Esophagus (tissue), 2 donors: Measurements from ENCODE around the gene SETX. TPM values are rescaled to one million over a fixed set of nuclear protein-coding genes. Genes with fewer than 3 reads are reported as not detected.

Source experiments
- H3K27ac ChIP-seq, 2 donors: one replicate each; pipeline ENCODE4 v1.5.1; 2013; ENCODE audit warnings: low read depth in 2 of 2, mild to moderate bottlenecking in 2 of 2, inconsistent platforms in 1 of 2, low read length in 1 of 2, moderate library complexity in 1 of 2
- H3K27me3 ChIP-seq, 2 donors: one replicate each; pipeline ENCODE4 v1.6.1; 2013; ENCODE audit warnings: low read length in 2 of 2, control low read depth in 1 of 2, mild to moderate bottlenecking in 1 of 2; ENCODE audit not compliant: insufficient read depth in 2 of 2, control insufficient read depth in 1 of 2
- H3K36me3 ChIP-seq, 2 donors: one replicate each; pipeline ENCODE4 v1.6.1; 2013; ENCODE audit warnings: low read length in 1 of 2; ENCODE audit not compliant: control insufficient read depth in 2 of 2, insufficient read depth in 2 of 2
- H3K4me1 ChIP-seq, 2 donors: one replicate each; pipeline ENCODE4 v1.6.1; 2013; ENCODE audit warnings: low read length in 1 of 2; ENCODE audit not compliant: control insufficient read depth in 2 of 2, insufficient read depth in 2 of 2
- H3K4me3 ChIP-seq, 2 donors: one replicate each; pipeline ENCODE4 v1.5.1; 2013; ENCODE audit warnings: low read length in 2 of 2, mild to moderate bottlenecking in 2 of 2, low read depth in 1 of 2, moderate library complexity in 1 of 2
- H3K9me3 ChIP-seq, 2 donors: one replicate each; pipeline ENCODE4 v1.6.1; 2013; ENCODE audit warnings: mild to moderate bottlenecking in 2 of 2, low read depth in 1 of 2, low read length in 1 of 2, moderate library complexity in 1 of 2; ENCODE audit not compliant: control insufficient read depth in 2 of 2, insufficient read depth in 1 of 2
- WGBS, 2 donors: extraction: QIAGEN DNeasy Blood & Tissue Kit; methylation state at CpG; one replicate each; pipeline ENCODE4 v1.1.7; 2013; 5-methylcytosine and 5-hydroxymethylcytosine counted together
- polyA plus RNA-seq, 2 donors: library from polyadenylated mRNA; stranded (reverse); fragments of 200-250 nt; gene quantifications; one replicate each; pipeline ENCODE4 v1.2.3, GENCODE V29; 2013
- donor health status: healthy with polysubstance abuse.
- donor health status: Bipolar disorder and iron deficiency.

Gene SETX
- polyA plus RNA-seq, 2 donors: 12.2 to 12.5 TPM

DNA sequence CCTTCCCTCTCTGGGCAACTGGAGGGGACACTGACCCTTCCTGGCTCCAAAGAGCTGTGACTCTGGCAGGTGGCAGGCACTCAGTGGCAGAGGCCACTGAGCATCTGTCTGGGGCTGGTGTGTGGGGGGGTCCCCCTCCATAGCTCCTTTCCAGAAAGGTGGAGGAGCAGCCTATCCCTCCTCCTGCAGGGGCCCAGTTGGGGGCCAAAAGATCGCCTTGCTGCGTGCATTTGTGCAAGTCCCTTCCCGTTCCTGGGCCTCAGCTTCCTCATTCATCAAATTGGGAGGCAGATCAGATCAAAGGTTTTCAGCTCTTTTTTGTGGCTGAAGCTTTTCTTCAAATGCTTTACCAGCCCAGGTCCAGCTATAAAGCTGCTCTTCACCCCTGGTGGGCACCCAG is 115.3 kb downstream of the SETX start:
- Histone ChIP-seq H3K4me1 (peaks cover 0 to 10% of the 10 kb centered on the region in 2 donors), H3K4me3 (no peak overlapping the region), H3K27ac (no peak overlapping the region), H3K36me3 (no peaks in the 10 kb centered on the region), H3K9me3 (no peaks in the 10 kb centered on the region), H3K27me3 (no peaks in the 10 kb centered on the region)
- 17 to 26% methylated on average over 3 of the region's 3 CpGs for WGBS, 2 donors

DNA sequence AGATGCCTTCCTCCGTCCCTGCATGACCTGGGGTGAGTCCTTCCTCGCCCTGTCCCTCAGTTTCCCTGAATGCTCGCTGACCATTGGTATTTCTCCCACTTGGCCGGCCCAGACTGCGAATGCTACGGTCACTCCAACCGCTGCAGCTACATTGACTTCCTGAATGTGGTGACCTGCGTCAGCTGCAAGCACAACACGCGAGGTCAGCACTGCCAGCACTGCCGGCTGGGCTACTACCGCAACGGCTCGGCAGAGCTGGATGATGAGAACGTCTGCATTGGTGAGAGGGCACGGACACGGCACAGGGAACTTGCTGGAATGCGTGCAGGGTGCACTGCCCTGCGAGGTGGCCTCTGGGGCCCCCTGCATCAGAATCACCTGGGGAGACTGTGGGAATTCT is 115.8 kb downstream of the SETX start:
- 62 to 75% methylated on average over 19 of the region's 19 CpGs for WGBS, 2 donors
- H3K4me1 ChIP-seq: peaks cover 0 to 10% of the 10 kb centered on the region in 2 donors
- H3K27me3 ChIP-seq: no peaks in the 10 kb centered on the region

DNA sequence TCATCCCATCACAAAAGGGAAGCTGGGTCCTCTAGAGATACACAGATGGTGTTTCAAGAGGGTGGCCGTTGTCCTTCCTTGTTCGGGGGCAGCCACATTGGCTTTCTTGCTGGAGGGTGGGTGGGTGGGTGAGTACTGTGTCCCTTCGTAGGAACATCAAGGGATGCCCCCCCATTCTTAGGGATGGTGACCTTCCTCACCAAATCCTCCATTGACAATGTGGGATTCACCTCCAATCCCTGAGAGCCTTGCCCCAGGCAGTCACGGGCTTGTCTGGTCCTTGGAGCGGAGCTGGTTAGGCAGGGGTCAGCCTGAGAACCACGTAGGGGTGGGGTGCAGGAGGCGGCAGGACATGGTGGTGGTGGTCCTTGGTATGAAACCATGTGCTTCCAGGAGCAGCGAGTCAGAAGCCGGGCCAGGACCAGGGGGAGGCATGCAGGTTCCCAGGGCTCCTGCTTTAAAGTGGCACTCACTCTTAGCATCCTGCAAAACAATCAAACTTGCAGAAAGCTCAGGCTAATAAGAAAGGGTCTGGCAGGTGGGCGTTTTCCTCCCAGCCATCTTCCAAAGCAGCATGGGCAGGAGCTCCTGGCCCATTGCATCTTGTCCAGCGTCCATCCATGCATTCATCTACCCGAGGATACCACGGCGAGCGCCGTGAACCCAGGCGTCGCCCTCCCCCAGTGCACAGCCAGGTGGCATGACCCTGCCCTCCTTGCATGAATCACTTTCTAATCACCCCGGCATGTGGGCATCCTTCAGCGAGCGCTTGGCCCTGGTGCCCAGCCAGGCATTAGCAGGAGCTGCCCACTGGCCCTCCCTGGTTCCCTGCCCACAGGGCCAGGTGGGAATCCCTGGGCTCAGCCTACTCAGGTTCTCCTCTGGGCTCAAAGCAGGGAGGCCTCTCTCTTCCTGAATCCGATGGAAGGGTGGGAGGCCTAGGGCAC is 116.5 kb downstream of the SETX start:
- Histone ChIP-seq H3K4me1 (peaks cover 0 to 10% of the 10 kb centered on the region in 2 donors), H3K9me3 (no peaks in the 10 kb centered on the region), H3K27me3 (no peaks in the 10 kb centered on the region), H3K36me3 (no peaks in the 10 kb centered on the region), H3K27ac (no peak overlapping the region), H3K4me3 (no peak overlapping the region)
- 68 to 69% methylated on average over 22 of the region's 22 CpGs for WGBS, 2 donors

More for the DNA sequence above, 115.8 kb downstream of the SETX start:
- no peak overlapping the region for H3K4me3 ChIP-seq
- H3K27ac ChIP-seq: no peak overlapping the region
- H3K9me3 ChIP-seq: no peaks in the 10 kb centered on the region
- no peaks in the 10 kb centered on the region for H3K36me3 ChIP-seq

DNA sequence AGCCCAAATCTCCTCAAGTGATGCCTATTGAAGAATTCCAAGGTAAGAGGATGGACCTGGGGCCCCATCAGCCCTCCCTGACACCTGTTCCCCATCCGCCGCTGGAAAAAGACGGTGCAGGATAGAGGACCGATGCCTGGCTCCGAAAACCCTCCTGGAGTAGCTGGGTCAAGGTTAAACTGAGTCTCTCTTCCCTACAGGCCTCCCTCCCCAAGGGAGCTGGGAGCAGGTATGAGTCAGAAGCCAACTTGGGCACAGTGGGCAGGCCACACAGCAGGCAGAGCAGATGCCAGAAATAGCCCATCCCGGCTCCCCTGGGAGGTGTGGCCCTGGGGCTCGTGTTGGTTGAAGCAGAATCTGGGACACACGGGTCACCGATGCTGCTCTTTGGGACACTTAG is 117.3 kb downstream of the SETX start:
- Histone ChIP-seq H3K4me3 (no peak overlapping the region), H3K9me3 (no peaks in the 10 kb centered on the region), H3K4me1 (peaks cover 0 to 10% of the 10 kb centered on the region in 2 donors), H3K27ac (no peak overlapping the region), H3K36me3 (no peaks in the 10 kb centered on the region), H3K27me3 (no peaks in the 10 kb centered on the region)
- WGBS, 2 donors: 63 to 74% methylated on average over 9 of the region's 9 CpGs

DNA sequence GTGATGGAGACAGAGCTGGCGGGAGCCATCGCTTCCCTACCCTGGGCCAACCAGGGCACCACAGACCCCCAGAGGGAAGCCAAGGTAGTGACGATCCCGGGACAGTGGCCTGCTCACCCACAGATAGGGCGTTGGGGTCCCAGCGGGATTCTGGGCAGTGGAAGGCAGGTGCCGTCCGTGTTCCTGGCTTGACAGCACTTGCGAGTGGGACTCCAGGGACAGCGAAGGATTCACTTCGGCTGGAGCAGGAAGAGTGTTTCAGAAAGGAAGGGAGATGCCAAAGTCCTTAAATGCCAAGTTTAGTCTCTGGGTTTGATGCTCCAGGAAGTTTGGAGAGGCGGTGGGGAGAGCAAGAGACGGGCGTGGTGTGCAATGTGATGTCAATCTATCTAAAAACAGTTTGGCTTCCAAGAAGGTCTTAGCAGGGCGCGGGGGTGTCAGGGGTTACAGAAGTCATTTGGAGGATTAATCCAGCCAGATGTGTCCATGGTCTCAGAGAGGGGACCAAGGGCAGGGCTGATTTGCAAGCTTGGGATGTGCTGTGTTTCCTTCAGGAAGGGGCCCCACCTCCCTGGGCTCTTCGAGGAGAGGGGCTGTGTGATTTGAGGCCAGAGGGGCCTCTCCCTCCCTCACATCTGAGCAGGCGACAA is 118.0 kb downstream of the SETX start:
- WGBS, 2 donors: 38 to 42% methylated on average over 18 of the region's 18 CpGs

DNA sequence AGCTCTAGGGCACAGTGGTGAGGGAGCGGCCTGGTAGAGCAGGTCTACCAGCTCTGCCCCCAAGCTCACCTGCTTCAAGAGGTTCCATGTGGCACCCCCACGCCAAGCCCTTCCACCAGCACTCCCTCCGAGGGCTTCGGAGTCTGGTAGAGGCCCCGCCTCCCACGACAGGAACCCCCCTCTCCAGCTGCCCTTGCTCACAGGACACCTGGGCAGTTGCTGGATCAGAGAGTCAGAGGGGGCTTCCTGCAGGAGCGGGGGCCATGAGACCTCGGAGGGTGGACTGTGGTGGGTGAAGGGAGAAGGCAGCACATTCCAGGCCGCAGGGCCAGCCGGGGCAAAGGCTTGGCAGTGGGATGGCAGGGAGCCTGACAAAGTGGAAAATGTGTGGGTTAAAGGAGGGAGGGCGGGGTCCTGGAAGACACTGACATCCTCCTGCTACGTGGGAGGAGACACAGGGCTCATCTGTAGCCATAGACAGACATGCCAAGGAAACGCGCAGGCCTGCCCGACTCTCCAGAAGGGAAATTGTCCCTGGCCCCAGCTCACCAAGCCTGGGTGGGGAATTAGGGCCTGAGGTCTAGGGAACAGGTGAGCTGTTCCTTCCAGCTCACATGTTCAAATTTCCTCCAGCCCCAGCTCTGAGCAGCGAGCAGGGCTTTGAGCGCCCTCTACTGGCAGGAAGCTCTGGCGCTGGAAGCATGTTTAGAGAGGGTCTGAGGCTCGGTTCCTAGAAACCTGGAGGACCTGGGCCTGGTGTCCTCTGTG is 118.7 kb downstream of the SETX start:
- 34 to 41% methylated on average over 19 of the region's 19 CpGs for WGBS, 2 donors
- no peaks in the 10 kb centered on the region for H3K27me3 ChIP-seq
- H3K36me3 ChIP-seq: no peaks in the 10 kb centered on the region
- H3K9me3 ChIP-seq: no peaks in the 10 kb centered on the region
- H3K4me3 ChIP-seq: no peak overlapping the region
- H3K27ac ChIP-seq: no peak overlapping the region
- peaks cover 0 to 4% of the 10 kb centered on the region in 2 donors for H3K4me1 ChIP-seq

More for the DNA sequence above, 118.0 kb downstream of the SETX start:
- no peaks in the 10 kb centered on the region for H3K36me3 ChIP-seq
- no peaks in the 10 kb centered on the region for H3K27me3 ChIP-seq
- H3K9me3 ChIP-seq: no peaks in the 10 kb centered on the region
- no peak overlapping the region for H3K27ac ChIP-seq
- H3K4me3 ChIP-seq: no peak overlapping the region
- H3K4me1 ChIP-seq: peaks cover 0 to 9% of the 10 kb centered on the region in 2 donors

DNA sequence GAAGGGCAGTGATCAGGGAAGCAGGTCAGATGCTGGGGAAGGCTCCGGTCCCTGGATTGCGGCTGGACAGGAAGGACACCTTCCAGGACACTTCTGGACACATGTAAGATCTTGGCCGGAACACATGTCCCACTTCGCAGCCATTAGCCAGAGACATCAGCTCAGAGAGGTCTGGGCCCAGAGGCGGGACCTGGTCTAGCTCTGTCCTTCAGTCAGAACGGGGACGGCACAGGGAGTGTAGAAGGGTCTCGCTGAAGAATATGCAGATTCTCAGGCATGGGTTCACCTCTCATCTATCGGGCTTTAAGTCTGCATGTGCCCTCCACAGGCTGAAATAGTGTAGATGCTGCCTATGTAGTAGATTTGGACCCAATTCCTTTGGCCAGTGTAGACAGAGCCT is 119.7 kb downstream of the SETX start:
- H3K27ac ChIP-seq: no peak overlapping the region
- H3K4me3 ChIP-seq: no peak overlapping the region
- no peaks in the 10 kb centered on the region for H3K27me3 ChIP-seq
- no peaks in the 10 kb centered on the region for H3K9me3 ChIP-seq
- no peaks in the 10 kb centered on the region for H3K4me1 ChIP-seq
- H3K36me3 ChIP-seq: no peaks in the 10 kb centered on the region
- 81 to 85% methylated on average over 9 of the region's 9 CpGs for WGBS, 2 donors

DNA sequence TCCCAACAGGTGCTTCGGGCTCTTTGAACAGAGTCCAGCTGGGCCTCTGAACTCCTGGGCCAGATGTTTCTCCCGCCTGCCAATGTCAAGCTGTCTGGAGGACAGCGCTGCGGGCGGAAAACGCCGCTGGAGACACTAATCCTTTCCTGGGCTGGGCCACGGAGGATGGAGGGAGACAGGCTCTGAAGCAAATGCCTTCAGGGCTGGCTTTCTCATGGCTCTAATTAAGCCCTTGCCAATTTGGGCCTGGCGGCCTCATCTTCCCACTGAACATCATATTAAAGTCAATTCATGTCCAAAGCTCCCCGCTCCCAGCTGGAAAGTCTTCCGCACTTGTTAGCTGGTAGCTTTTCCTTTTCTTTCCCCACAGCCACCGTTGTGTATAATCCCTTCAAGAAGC is 120.3 kb downstream of the SETX start:
- H3K4me1 ChIP-seq: no peaks in the 10 kb centered on the region
- 48 to 61% methylated on average over 12 of the region's 12 CpGs for WGBS, 2 donors
- H3K9me3 ChIP-seq: no peaks in the 10 kb centered on the region
- no peak overlapping the region for H3K4me3 ChIP-seq
- H3K27me3 ChIP-seq: no peaks in the 10 kb centered on the region
- no peak overlapping the region for H3K27ac ChIP-seq
- H3K36me3 ChIP-seq: no peaks in the 10 kb centered on the region

DNA sequence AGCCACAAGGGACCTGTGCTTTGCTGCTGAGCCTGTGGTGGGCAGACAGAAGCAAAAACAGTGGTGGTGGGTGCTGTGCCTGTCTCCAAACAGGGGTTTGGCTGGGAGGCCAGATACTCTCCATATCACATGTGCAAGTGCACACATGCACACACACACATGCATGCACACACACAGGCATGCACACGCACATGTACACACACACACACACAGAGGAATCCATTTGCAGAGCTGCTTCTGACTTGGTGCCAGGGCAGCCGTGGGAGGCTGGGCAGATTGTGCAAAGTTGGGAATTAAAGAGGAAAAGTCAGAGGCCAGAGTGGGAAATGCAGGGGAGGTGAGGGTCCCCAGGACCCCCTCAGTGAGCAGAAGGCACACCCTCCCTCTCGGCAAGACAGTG is 121.6 kb downstream of the SETX start:
- H3K4me1 ChIP-seq: no peaks in the 10 kb centered on the region
- 57 to 66% methylated on average over 3 of the region's 3 CpGs for WGBS, 2 donors
- no peak overlapping the region for H3K4me3 ChIP-seq
- H3K36me3 ChIP-seq: no peaks in the 10 kb centered on the region
- H3K27me3 ChIP-seq: no peaks in the 10 kb centered on the region
- H3K27ac ChIP-seq: no peak overlapping the region
- no peaks in the 10 kb centered on the region for H3K9me3 ChIP-seq
